NCI-H524 treated with DMSO at 0.1 percent for 48 hours (cell line): ENCODE results near the gene PCBP2.
"Not testable (repeated sequence)": the region's sequence is repeated elsewhere in the genome, so short reads cannot be mapped to it uniquely, and the experiment has no call there.

Experiments
- DNase-seq: peaks from one replicate; lab custom pipeline; 2025; lab: John Stamatoyannopoulos, UW

Gene PCBP2

DNA sequence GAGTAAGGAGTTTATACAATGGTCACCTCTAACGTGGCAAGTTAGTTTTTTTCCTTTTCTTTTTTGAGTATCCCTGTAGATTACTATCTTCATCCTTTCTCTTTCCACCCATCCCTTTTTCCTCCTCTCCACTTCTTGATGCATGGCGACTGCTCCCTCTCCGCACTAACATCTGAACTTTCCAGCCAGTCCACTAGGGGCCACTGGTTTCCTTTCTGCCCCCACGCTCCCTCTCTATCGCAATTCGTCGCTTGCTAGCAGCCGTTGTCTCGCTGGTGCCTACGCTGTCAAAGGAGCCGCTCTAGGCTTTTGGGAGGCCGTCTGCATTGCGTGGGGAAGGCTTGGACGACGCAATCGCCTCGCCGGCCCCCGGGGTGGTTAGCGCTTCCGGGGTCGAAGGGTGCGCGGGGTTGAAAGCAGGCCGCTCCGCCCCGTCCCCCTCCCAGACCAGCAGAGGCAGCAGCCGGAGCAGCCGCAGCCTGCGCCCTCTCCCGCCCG, at the start of gene PCBP2:
Gene PCBP2, plus strand, starts transcription at position 442 of the 498 bp plus-strand sequence. CDS start 2,699 bp downstream, outside the sequence.
- DNase-seq: peak; percentile 92

DNA sequence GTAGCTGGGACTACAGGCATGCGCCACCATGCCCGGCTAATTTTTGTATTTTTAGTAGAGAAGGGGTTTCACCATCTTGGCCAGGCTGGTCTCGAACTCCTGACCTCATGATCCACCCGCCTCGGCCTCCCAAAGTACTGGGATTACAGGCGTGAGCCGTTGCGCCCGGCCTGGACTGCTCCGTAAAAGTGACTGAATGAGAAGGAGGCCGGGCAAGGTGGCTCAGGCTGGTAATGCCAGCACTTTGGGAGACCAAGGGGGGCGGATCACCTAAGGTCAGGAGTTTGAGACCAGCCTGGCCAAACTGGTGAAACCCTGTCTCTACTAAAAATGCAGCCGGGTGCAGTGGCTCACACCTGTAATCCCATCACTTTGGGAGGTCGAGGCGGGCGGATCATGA, 49.6 kb upstream of the PCBP2 start:
- not testable (repeated sequence) for DNase-seq

DNA sequence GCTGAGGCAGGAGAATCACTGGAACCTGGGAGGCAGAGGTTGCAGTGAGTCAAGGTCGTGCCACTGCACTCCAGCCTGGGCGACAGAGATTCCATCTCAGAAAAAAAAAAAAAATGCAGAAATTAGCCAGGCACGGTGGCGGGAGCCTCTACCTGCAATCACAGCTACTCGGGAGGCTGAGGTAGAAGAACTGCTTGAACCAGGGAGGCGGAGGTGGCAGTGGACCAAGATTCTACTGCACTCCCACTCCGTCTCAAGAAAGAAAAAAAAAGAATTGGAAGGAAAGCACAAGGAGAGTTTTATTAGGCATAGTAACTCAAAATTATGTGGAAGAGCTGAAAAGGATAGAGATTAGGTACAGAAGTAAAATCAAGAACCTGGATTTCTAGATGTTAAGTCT, 49.0 kb upstream of the PCBP2 start:
- DNase-seq: no peak

DNA sequence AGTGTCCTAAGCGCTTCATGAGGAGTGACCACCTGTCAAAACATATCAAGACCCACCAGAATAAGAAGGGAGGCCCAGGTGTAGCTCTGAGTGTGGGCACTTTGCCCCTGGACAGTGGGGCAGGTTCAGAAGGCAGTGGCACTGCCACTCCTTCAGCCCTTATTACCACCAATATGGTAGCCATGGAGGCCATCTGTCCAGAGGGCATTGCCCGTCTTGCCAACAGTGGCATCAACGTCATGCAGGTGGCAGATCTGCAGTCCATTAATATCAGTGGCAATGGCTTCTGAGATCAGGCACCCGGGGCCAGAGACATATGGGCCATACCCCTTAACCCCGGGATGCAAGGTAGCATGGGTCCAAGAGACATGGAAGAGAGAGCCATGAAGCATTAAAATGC, 41.0 kb upstream of the PCBP2 start:
- no peak for DNase-seq

DNA sequence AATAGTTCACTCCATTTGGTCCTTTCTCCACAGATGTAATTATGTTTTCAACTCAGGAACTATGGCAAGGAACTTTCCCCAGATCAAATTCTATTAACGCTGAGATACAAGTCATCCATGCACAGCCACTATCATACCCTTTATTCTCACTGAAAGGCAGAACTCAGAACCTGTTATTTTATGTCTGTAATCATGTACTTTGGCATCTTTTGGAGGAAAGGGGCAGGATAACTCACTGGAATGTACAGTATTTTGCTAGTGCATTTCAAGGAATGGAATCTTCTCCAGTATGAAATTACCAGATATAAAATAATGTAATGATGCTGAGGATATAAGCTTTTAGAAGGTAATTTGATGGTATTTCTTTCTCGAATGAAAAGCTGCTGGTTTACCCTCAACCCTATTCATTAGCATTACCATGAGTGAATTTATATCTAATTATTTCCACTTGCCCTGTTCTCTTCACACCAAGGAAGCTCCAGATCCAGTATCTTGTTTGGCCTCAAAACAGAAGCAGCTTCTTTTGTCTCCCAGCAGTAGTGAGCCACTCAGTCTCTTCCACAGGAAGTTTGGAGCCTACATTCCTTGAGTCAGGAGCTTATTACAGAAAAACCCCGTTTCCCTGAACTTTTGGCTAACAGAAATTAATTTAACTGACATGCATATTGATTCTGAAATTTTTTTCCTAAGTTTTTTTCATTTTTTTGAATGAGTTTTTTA, 38.3 kb upstream of the PCBP2 start:
- no peak for DNase-seq

DNA sequence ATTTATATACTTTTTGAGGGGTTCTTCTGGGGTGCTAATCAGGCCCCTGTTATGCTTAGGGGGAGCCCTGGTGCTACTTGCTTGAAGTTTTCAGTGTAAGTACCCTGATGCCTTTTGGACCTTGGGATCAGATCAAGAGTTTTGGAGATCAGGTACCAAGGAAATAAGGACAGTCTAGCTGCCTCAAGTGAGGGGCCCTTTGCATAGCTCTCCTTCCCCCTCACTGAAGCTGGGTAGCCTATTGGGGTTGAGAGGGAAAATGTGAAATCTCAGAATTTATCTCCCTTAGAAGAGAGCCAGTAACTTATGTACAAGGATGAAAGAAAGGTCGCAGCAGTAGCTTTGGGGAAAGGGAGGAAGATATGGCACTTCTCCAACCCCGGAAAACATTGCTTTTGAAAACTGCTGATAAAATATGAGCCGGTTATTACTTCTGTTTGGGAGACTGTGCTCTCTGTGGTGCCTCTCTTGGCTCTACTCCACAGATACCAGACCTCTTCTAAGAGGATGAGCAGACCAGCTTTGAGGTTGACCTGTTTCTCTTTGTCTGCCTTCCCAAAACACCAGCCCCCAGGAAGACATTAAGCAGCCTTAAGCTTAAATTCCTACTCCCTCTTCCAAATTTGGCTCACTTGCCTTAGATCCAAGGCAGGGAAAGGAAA, 37.0 kb upstream of the PCBP2 start:
- no peak for DNase-seq

DNA sequence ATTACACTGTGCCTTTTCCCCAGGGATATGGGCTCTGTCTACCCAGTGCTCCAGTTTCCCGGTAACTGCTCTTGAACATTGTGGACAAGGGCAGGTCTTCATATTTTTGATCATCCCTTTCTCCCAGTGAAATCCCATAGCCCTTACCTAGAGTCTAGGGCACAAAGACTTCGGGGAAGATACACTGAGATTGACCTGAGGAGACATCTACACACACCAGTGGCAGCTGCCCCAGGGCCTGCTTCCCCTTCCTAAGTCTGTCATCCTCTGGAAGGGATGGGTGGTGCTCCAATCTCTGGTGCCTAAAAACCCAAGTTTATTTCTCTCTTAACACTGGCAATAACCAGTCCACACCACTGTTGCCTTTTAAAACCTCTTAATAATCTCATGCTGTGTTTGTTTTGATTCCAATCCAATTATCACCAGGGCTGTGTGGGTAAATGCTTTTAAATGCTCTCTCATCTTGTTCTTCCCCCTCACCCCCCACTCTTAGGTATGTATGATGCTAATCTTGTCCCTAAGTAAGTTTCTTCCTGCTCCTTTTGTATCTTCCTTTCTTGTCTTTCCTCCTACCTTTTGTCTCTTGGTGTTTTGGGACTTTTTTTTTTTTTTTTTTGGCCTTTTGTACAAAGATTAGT, 36.0 kb upstream of the PCBP2 start:
- DNase-seq: not testable (repeated sequence)

DNA sequence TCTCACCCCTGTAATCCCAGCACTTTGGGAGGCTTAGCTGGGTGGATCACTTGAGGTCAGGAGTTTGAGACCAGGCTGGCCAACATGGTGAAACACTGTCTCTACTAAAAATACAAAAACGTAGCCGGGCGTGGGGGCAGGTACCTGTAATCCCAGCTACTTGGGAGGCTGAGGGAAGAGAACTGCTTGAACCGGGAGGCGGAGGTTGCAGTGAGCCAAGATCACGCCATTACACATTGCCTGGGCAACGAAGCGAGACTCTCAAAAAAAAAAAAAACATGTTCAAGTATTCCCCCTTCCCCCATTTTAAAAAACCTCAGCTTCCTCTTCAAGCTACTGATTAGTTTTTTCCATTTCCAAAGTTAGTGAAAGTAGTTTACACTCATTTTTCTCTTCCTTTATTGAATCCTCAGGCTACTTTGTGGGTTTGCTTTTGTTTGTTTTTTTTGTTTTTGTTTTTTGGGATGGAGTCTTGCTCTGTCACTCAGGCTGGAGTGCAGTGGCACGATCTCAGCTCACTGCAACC, 34.5 kb upstream of the PCBP2 start:
- not testable (repeated sequence) for DNase-seq

DNA sequence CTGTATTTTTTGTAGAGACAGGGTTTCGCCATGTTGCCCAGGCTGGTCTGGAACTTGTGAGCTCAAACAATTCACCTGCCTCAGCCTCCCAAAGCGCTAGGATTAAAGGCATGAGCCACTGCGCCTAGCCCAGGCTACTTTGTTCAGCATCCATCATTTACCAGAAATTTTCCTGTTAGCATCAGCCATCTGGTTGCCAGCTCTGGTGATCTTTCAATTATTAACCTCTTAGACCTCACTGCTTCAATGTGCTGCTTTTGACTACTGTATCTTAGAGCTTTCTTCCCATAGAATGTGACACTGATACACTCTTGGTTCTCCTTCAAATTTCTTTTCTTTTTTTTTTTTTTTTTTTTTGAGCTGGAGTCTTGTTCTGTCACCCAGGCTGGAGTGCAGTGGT, 33.7 kb upstream of the PCBP2 start:
- DNase-seq: no peak

DNA sequence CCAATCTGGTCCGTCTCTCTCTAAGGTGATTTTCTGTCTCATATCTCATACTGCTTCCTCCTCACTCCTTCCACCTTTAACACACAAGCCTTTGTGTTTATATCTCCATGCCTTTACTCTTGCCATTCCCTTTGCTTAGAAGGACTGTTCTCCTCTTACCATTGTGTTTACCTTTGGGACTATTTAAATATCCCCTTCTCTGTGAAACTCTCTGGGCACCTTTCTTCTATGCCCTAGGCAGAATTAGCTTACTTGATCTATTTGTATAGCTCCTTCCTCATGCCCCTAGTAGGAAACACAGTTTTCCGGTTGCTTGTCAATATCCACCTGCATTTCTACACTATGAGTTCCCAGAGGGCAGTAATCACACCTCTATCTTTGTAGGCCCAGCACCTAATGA, 32.1 kb upstream of the PCBP2 start:
- DNase-seq: no peak

DNA sequence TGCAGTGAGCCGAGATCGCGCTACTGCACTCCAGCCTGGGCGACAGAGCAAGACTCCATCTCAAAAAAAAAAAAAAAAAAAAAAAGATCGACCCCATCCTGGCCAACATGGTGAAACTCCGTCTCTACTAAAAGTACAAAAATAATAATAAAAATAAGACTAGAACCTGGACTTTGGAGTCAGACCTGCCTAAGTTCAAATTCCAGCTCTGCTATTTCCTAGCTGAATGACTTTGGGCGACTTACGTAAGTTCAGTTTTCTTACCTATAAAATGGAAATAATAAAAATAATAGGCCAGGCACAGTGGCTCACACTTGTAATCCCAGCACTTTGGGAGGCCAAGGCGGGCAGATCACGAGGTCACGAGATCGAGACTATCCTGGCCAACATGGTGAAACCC, 29.7 kb upstream of the PCBP2 start:
- not testable (repeated sequence) for DNase-seq

DNA sequence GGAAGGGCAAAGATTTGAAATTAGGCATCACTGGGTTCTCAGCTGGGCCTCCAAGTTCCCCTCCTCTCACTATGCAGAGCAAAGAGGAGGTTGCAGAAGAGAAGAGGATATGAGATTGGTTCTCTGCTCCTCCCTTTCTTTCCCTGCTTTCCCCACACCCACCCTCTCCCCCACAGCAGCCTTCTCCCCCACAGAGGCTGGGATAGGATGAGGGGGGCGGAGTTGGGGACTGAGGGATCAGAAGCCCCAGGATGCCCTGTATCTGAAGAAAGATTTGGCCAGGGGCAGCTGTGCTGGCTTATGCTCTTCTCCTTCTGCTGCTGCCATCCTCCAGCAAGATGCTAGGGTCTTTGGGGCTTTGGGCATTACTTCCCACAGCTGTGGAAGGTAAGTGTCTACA, 28.3 kb upstream of the PCBP2 start, which contains the start of gene AMHR2:
Gene AMHR2, plus strand, starts transcription at position 259 of the 400 bp plus-strand sequence. Its CDS starts 80 bp downstream, at position 339.
- no peak for DNase-seq

DNA sequence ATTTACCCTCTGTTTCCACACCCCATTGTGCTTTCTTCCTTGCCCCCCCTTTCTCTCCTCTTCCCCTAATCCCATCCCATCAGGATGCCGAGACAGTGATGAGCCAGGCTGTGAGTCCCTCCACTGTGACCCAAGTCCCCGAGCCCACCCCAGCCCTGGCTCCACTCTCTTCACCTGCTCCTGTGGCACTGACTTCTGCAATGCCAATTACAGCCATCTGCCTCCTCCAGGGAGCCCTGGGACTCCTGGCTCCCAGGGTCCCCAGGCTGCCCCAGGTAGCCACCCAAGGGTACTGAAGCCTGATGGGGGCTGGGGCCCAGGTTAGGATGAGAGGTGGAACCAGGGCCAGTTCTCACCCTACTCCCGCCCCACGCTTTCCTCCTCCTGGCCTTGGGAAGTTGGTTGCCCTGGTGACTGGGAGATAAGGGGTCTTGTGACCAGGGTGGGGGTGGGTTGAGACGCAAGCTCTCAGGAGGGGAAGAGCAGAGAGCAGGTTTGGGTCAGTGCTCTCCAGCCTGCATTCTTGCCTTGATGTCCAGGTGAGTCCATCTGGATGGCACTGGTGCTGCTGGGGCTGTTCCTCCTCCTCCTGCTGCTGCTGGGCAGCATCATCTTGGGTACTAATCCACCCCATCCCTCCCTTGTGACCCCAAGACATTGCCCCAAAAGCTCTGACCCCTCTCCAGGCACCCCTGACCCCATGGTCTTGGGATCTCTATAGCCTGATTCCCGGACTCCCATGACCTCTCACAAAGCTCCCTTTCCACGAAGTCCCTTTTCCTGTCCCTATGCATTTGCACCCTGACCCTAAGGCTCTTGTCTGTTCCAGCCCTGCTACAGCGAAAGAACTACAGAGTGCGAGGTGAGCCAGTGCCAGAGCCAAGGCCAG, 27.0 kb upstream of the PCBP2 start:
- no peak for DNase-seq

DNA sequence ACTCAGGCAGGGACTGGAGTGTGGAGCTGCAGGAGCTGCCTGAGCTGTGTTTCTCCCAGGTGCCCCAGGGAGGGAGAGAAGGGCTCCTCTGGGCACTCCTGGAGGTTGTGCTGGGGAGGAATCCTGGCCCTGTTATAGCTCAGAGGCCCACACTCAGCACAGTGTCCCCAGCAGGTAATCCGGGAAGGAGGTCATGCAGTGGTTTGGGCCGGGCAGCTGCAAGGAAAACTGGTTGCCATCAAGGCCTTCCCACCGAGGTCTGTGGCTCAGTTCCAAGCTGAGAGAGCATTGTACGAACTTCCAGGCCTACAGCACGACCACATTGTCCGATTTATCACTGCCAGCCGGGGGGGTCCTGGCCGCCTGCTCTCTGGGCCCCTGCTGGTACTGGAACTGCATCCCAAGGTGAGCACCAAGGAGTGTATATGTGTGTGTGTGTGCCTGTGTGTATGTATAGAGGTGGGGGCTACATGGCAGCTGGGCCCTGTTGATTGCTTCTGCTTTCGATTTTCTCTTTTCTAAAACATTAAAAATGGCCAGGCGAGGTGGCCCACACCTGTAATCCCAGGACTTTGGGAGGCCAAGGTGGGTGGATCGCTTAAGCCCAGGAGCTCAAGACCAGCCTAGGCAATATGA, 26.3 kb upstream of the PCBP2 start:
- DNase-seq: no peak

DNA sequence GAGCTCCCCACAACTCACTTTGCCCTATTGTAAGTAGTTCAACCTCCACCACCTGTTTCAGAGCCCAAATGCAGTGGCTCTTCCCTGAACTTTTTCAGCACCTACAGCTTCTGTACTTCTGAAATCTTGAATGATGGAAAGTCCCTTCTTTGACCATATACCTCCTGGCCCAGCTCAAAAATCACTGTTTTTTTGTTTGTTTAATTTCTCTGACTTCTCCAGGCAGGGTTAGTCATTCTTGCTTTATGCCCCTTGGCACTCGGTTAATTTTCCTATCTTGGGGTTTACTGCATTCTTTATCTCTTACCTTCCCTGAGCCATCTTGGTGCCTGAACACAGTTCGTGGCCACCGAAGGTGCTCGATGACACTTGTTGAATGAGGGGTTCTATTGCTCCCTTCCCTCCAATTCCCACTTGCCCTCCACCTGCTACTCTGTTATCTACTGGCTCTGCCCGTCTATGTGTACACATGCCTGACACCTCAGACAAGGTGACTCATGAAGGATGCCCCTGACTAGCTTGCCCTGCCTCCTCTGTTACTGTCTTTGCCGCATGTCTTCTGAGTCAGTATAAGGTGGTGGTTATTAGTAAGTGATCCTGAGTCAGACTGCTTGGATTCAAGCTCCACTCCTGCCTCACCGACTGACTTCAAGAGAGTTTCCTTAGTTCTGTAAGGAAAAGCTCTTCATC, 23.9 kb upstream of the PCBP2 start:
- no peak for DNase-seq

DNA sequence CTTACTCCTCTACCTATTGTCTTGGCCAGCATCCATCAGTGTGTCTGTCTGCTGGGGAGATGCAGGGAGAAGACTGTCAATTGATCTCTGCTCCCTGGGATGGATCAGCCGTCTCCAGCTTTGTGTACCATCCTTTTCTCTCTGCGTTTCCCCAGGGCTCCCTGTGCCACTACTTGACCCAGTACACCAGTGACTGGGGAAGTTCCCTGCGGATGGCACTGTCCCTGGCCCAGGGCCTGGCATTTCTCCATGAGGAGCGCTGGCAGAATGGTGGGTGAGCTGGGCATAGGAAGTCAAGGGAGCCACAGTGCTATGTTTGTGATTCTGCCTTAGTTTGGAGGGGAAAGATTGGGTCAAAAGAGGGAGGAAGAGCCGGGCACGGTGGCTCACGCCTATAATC, 23.2 kb upstream of the PCBP2 start:
- no peak for DNase-seq

DNA sequence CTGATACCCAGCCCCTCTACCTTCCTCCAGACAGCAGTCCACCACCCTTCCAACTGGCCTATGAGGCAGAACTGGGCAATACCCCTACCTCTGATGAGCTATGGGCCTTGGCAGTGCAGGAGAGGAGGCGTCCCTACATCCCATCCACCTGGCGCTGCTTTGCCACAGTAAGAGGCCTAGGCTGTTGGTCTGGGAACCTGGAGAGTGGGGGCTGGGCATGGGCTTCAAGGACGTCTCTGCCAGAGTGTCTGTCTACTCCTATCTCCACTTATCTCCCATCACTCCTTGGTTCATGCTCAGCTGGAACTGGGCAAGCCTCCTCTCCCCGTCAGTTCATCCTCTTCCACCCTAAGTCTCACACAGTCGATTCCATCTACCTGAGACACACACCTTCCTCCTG, 21.8 kb upstream of the PCBP2 start:
- DNase-seq: no peak

DNA sequence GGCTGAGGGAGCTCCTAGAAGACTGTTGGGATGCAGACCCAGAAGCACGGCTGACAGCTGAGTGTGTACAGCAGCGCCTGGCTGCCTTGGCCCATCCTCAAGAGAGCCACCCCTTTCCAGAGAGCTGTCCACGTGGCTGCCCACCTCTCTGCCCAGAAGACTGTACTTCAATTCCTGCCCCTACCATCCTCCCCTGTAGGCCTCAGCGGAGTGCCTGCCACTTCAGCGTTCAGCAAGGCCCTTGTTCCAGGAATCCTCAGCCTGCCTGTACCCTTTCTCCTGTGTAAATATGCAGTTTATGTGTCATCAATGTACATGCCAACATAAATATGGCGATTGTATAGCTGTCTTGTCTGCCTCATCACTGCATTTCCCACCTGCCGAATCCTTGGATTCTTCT, 20.7 kb upstream of the PCBP2 start:
- DNase-seq: no peak

DNA sequence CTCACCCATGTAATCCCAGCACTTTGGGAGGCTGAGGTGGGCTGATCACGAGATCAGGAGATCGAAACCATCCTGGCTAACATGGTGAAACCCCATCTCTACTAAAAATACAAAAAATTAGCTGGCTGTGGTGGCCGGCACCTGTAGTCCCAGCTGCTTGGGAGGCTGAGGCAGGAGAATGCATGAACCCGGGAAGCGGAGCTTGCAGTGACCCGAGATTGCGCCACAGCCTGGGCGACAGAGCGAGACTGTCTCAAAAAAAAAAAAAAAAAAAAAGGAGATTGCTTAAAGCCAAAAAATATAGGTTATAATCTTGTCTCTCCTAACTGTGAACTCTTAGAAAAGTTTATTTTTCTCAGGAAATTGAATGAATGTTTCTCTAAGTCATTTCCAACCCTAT, 16.6 kb upstream of the PCBP2 start:
- DNase-seq: not testable (repeated sequence)

DNA sequence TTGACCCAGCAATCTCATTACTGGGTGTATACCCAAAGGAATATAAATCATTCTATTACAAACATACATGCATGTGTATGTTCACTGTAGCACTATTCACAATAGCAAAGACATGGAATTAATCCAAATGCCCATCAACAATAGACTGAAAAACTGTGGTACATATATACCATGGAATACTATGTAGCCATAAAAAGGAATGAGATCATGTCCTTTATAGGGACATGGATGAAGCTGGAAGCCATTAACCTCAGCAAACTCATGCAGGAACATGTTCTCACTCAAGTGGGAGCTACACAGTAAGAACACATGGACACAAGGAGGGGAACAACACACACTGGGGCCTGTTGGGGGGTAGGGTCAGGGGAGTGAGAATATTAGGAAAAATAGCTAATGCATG, 12.3 kb upstream of the PCBP2 start:
- not testable (repeated sequence) for DNase-seq
